K562 (cell line): Measurements from ENCODE around the gene GFM2.

Source experiments
- ARNT ChIP-seq, 2 experiments: fragments of 450-650 bp; IDR thresholded peaks; 2 replicates each; pipeline ENCODE4 v1.6.1; 2016; ENCODE audit warnings: mild to moderate bottlenecking in 1 of 2
- BACH1 ChIP-seq: fragments of 200-800 bp; sonication (Bioruptor generic); IDR thresholded peaks from 2 replicates; pipeline ENCODE4 v1.6.1; 2016; ENCODE audit warnings: missing genetic modification characterization, missing compliant biosample characterization
- CTCF ChIP-seq, 3 experiments: IDR thresholded peaks in 2 of 3; conservative IDR thresholded peaks in 1 of 3; 2 replicates each; pipeline ENCODE4 v1.5.1; 2011 to 2012; ENCODE audit warnings: low read length in 3 of 3, mild to moderate bottlenecking in 3 of 3, control low read depth in 2 of 3, improper control_type of control experiment in 1 of 3, inconsistent platforms in 1 of 3, low read depth in 1 of 3, mixed read lengths in 1 of 3, moderate library complexity in 1 of 3; ENCODE audit not compliant: insufficient read depth in 2 of 3
- POLR2AphosphoS5 ChIP-seq: IDR thresholded peaks from 2 replicates; pipeline ENCODE4 v1.6.1; 2011; ENCODE audit warnings: mild to moderate bottlenecking, low read depth, low read length, moderate library complexity; ENCODE audit not compliant: control insufficient read depth, insufficient read depth
- REST ChIP-seq, 2 experiments: fragments of 450-650 bp; formaldehyde crosslinking in 1 of 2; IDR thresholded peaks; 2 replicates each; pipeline versions ENCODE4 v1.4.0 to v1.6.1; 2014 to 2020; ENCODE audit warnings: mild to moderate bottlenecking in 2 of 2, borderline replicate concordance in 1 of 2, low read depth in 1 of 2
- ZMIZ1 ChIP-seq, 2 experiments: fragments of 150-350 bp in 1 of 2; IDR thresholded peaks; 2 replicates each; pipeline ENCODE4 v1.6.1; 2012 to 2016; ENCODE audit warnings: low read depth in 2 of 2, low read length in 2 of 2, mild to moderate bottlenecking in 1 of 2, moderate library complexity in 1 of 2

- TF ChIP-seq ARNT (IDR thresholded peaks at IDR 0.05), result no peak
- no peak for TF ChIP-seq CTCF (IDR thresholded peaks at IDR 0.05 in 2 of 3, conservative IDR thresholded peaks at IDR 0.05 in 1 of 3; ENCODE audit: insufficient read depth in 2 of 3, low read depth in 1 of 3, low read length in 3 of 3)
- TF ChIP-seq BACH1 (tag), result no peak
- no peak for TF ChIP-seq REST (IDR thresholded peaks at IDR 0.05; ENCODE audit: borderline replicate concordance)
- no peak for TF ChIP-seq REST (CRISPR knock-in tag; IDR thresholded peaks at IDR 0.05; ENCODE audit: low read depth)
- no peak for TF ChIP-seq POLR2AphosphoS5
- no peak for TF ChIP-seq ZMIZ1 (IDR thresholded peaks at IDR 0.05; ENCODE audit: low read depth in 2 of 2, low read length in 2 of 2)
Measured at GRCh38 chr5:74761241-74761640, 5.7 kb downstream of the GFM2 start.
